BLaER1 treated with 17β-estradiol and CSF1 and Interleukin-3, amounts not matched to agents 10 nM and 100 nM (cell line): Measurements from ENCODE around the gene STIM2.
"Not testable (repeated sequence)": the region's sequence is repeated elsewhere in the genome, so short reads cannot be mapped to it uniquely, and the experiment has no call there.

Source experiments
- H3K27ac ChIP-seq, 11 experiments: shearing (Covaris generic); formaldehyde crosslinking; 2 replicates each; pipeline ENCODE4 v1.8.1; 2022
- H3K27me3 ChIP-seq, 11 experiments: shearing (Covaris generic); formaldehyde crosslinking; 2 replicates each; pipeline ENCODE4 v1.8.1; 2022
- H3K36me3 ChIP-seq, 11 experiments: shearing (Covaris generic); formaldehyde crosslinking; 2 replicates each; pipeline ENCODE4 v1.8.1; 2022
- H3K4me1 ChIP-seq, 10 experiments: shearing (Covaris generic); formaldehyde crosslinking; 2 replicates each; pipeline ENCODE4 v1.8.1; 2022
- H3K4me2 ChIP-seq, 11 experiments: shearing (Covaris generic); formaldehyde crosslinking; 2 replicates each; pipeline ENCODE4 v1.8.1; 2022
- H3K4me3 ChIP-seq, 10 experiments: shearing (Covaris generic); formaldehyde crosslinking; 2 replicates each; pipeline ENCODE4 v1.8.1; 2022
- H3K9ac ChIP-seq, 11 experiments: shearing (Covaris generic); formaldehyde crosslinking; 2 replicates each; pipeline ENCODE4 v1.8.1; 2022
- H3K9me3 ChIP-seq, 11 experiments: shearing (Covaris generic); formaldehyde crosslinking; replicated peaks in 1 of 11; 2 replicates each; pipeline ENCODE4 v1.8.1; 2022
- H4K20me1 ChIP-seq, 11 experiments: shearing (Covaris generic); formaldehyde crosslinking; 2 replicates each; pipeline ENCODE4 v1.8.1; 2022
- Cebpa-rat ChIP-seq, 11 experiments: shearing (Covaris generic); IDR thresholded peaks; 2 replicates each; pipeline ENCODE4 v1.8.1; 2022

STIM2 gene

GRCh38 chr4:26893491-26893890 is 32.9 kb downstream of the STIM2 start:
- no peak overlapping the region for H3K27ac ChIP-seq
- no peak overlapping the region for H3K4me2 ChIP-seq
- H4K20me1 ChIP-seq, result peaks cover 0 to 67% (median 7%) of the 10 kb centered on the region in 11 experiments; a peak in 8 of 22 replicates
- peaks cover 6 to 85% (median 62%) of the 10 kb centered on the region in 11 experiments; a peak in 19 of 22 replicates for H3K36me3 ChIP-seq
- no peaks in the 10 kb centered on the region for H3K27me3 ChIP-seq
- peaks cover 32 to 73% (median 64%) of the 10 kb centered on the region in 11 experiments for H3K9me3 ChIP-seq
- no peak overlapping the region for H3K9ac ChIP-seq
- no peak for TF ChIP-seq Cebpa-rat (IDR thresholded peaks at IDR 0.05)
- H3K4me3 ChIP-seq, result no peak overlapping the region
- H3K4me1 ChIP-seq, result peaks cover 0 to 9% (median 0%) of the 10 kb centered on the region in 10 experiments; a peak in 5 of 20 replicates

GRCh38 chr4:26894881-26895280 is 34.2 kb downstream of the STIM2 start:
- peaks cover 0 to 76% (median 8%) of the 10 kb centered on the region in 11 experiments; a peak in 8 of 22 replicates for H4K20me1 ChIP-seq
- not testable (repeated sequence) for H3K4me2 ChIP-seq

GRCh38 chr4:26896636-26897035 is 36.0 kb downstream of the STIM2 start:
- TF ChIP-seq Cebpa-rat (IDR thresholded peaks at IDR 0.05), result no peak
- no peak overlapping the region for H3K4me2 ChIP-seq

More at GRCh38 chr4:26894881-26895280, 34.2 kb downstream of the STIM2 start:
- H3K9ac ChIP-seq, H3K27me3 ChIP-seq, H3K27ac ChIP-seq, H3K4me3 ChIP-seq: not testable (repeated sequence)
- H3K9me3 ChIP-seq, result peaks cover 18 to 59% (median 50%) of the 10 kb centered on the region in 11 experiments
- peaks cover 2 to 18% (median 10%) of the 10 kb centered on the region in 10 experiments for H3K4me1 ChIP-seq
- peaks cover 1 to 71% (median 48%) of the 10 kb centered on the region in 11 experiments; a peak in 19 of 22 replicates for H3K36me3 ChIP-seq

GRCh38 chr4:26899991-26900390 is 39.4 kb downstream of the STIM2 start:
- H3K4me3 ChIP-seq, result no peak overlapping the region
- no peak for TF ChIP-seq Cebpa-rat (IDR thresholded peaks at IDR 0.05)
- peaks cover 20 to 49% (median 32%) of the 10 kb centered on the region in 10 experiments for H3K4me1 ChIP-seq
- H3K36me3 ChIP-seq, result peaks cover 0 to 43% (median 21%) of the 10 kb centered on the region in 11 experiments; a peak in 19 of 22 replicates
- peaks cover 0 to 88% (median 38%) of the 10 kb centered on the region in 11 experiments; a peak in 12 of 22 replicates for H4K20me1 ChIP-seq
- peaks cover 0 to 25% (median 10%) of the 10 kb centered on the region in 11 experiments; a peak in 14 of 22 replicates for H3K9me3 ChIP-seq
- H3K27me3 ChIP-seq, result no peaks in the 10 kb centered on the region
- peak overlapping the region in 2 of 11 experiments; percentile 19 to 24; a peak in 2 of 22 replicates for H3K9ac ChIP-seq
- H3K4me2 ChIP-seq, result peak overlapping the region; percentile 47 to 79 (median 61); a peak in 21 of 22 replicates
- peak overlapping the region in 3 of 11 experiments; percentile 11 to 26 (median 19); a peak in 3 of 22 replicates for H3K27ac ChIP-seq

More at GRCh38 chr4:26896636-26897035, 36.0 kb downstream of the STIM2 start:
- Histone ChIP-seq H3K4me3 (no peak overlapping the region), H3K9ac (no peak overlapping the region), H3K36me3 (peaks cover 0 to 60% (median 33%) of the 10 kb centered on the region in 11 experiments; a peak in 19 of 22 replicates), H3K4me1 (peaks cover 11 to 35% (median 23%) of the 10 kb centered on the region in 10 experiments), H3K9me3 (peaks cover 4 to 43% (median 32%) of the 10 kb centered on the region in 11 experiments), H3K27me3 (no peaks in the 10 kb centered on the region), H4K20me1 (peaks cover 0 to 87% (median 23%) of the 10 kb centered on the region in 11 experiments; a peak in 11 of 22 replicates), H3K27ac (no peak overlapping the region)

- Histone ChIP-seq H3K27ac (no peak overlapping the region), H4K20me1 (peaks cover 0 to 90% (median 38%) of the 10 kb centered on the region in 11 experiments; a peak in 12 of 22 replicates), H3K4me1 (peaks cover 26 to 52% (median 33%) of the 10 kb centered on the region in 10 experiments), H3K4me2 (peak overlapping the region; percentile 47 to 79 (median 66)), H3K9ac (0 out of 22 replicates have a peak overlapping the region, but pooled peaks of 2 of the 11 experiments have one; percentile 11 to 20), H3K36me3 (peaks cover 0 to 35% (median 15%) of the 10 kb centered on the region in 11 experiments; a peak in 19 of 22 replicates), H3K27me3 (no peaks in the 10 kb centered on the region), H3K4me3 (no peak overlapping the region), H3K9me3 (peaks cover 0 to 19% (median 6%) of the 10 kb centered on the region in 11 experiments; a peak in 13 of 22 replicates)
- no peak for TF ChIP-seq Cebpa-rat (IDR thresholded peaks at IDR 0.05)
These were observed 40.1 kb downstream of the STIM2 start for GRCh38 chr4:26900765-26901164.

- Histone ChIP-seq H3K9ac (no peak overlapping the region), H3K4me1 (peaks cover 29 to 55% (median 44%) of the 10 kb centered on the region in 10 experiments), H3K27me3 (no peaks in the 10 kb centered on the region), H3K4me3 (no peak overlapping the region), H3K36me3 (peaks cover 0 to 42% (median 17%) of the 10 kb centered on the region in 11 experiments; a peak in 14 of 22 replicates), H3K9me3 (peaks cover 0 to 11% (median 0%) of the 10 kb centered on the region in 11 experiments; a peak in 5 of 22 replicates), H3K27ac (no peak overlapping the region), H3K4me2 (peak overlapping the region in 7 of 11 experiments; percentile 1 to 76 (median 25); a peak in 11 of 22 replicates), H4K20me1 (peaks cover 0 to 96% (median 66%) of the 10 kb centered on the region in 11 experiments; a peak in 13 of 22 replicates)
- no peak for TF ChIP-seq Cebpa-rat (IDR thresholded peaks at IDR 0.05)
These were observed 44.5 kb downstream of the STIM2 start for GRCh38 chr4:26905172-26905571.

- Histone ChIP-seq H3K4me3 (peak overlapping the region in 1 of 10 experiments; percentile 14; a peak in 1 of 20 replicates), H3K36me3 (peaks cover 0 to 33% (median 10%) of the 10 kb centered on the region in 11 experiments; a peak in 11 of 22 replicates), H3K4me2 (peak overlapping the region; percentile 27 to 83 (median 55)), H3K27ac (peak overlapping the region in 6 of 11 experiments; percentile 15 to 56 (median 50); a peak in 8 of 22 replicates), H3K27me3 (no peaks in the 10 kb centered on the region), H3K9ac (peak overlapping the region in 4 of 11 experiments; percentile 1 to 47 (median 24); a peak in 3 of 22 replicates), H3K9me3 (no peaks in the 10 kb centered on the region), H3K4me1 (peaks cover 36 to 59% (median 46%) of the 10 kb centered on the region in 10 experiments), H4K20me1 (peaks cover 0 to 96% (median 68%) of the 10 kb centered on the region in 11 experiments; a peak in 11 of 22 replicates)
- TF ChIP-seq Cebpa-rat (IDR thresholded peaks at IDR 0.05), result no peak
These were observed 47.3 kb downstream of the STIM2 start for GRCh38 chr4:26907731-26908599.

- H3K4me2 ChIP-seq, result no peak overlapping the region
- TF ChIP-seq Cebpa-rat (IDR thresholded peaks at IDR 0.05), result no peak
- no peak overlapping the region for H3K27ac ChIP-seq
- no peaks in the 10 kb centered on the region for H3K9me3 ChIP-seq
- H3K9ac ChIP-seq, result no peak overlapping the region
- no peak overlapping the region for H3K4me3 ChIP-seq
- no peaks in the 10 kb centered on the region for H3K27me3 ChIP-seq
- peaks cover 0 to 96% (median 76%) of the 10 kb centered on the region in 11 experiments; a peak in 12 of 22 replicates for H4K20me1 ChIP-seq
- H3K36me3 ChIP-seq, result peaks cover 0 to 30% (median 10%) of the 10 kb centered on the region in 11 experiments; a peak in 11 of 22 replicates
- peaks cover 35 to 52% (median 43%) of the 10 kb centered on the region in 10 experiments for H3K4me1 ChIP-seq
These were observed 48.7 kb downstream of the STIM2 start for GRCh38 chr4:26909369-26909768.
